SK-N-SH (cell line): ENCODE results near the gene HYPK. TPM values are rescaled to one million over a fixed set of nuclear protein-coding genes. Genes with fewer than 3 reads are reported as not detected.

Source experiments
- CTCF ChIA-PET: fragments of 300-600, 350-600 bp; formaldehyde crosslinking; extraction: SDS; loops from one replicate; lab custom pipeline; 2021; lab: Yijun Ruan, JAX
- POLR2A ChIA-PET: fragments of 350-600 bp; sonication (Branson Sonifier 250); formaldehyde crosslinking; extraction: SDS; loops from one replicate; lab custom pipeline; 2020; ENCODE audit warnings: antibody characterized with exemption, inconsistent platforms; lab: Yijun Ruan, JAX
- DNase-seq: peaks from one replicate; pipeline ENCODE4 v3.0.0; 2012
- H2AFZ ChIP-seq: fragments of 200-600 bp; sonication (generic); 2 replicates; pipeline ENCODE4 v1.8.1; 2016; ENCODE audit warnings: antibody characterized with exemption, mild to moderate bottlenecking, low read depth
- H3F3A ChIP-seq: fragments of 200-600 bp; sonication (generic); replicated peaks from 2 replicates; pipeline ENCODE3; 2016; ENCODE audit warnings: antibody characterized with exemption, mild to moderate bottlenecking; ENCODE audit not compliant: insufficient read depth
- H3K27ac ChIP-seq, 2 experiments: fragments of 200-500 bp in 1 of 2; fragments of 200-600 bp in 1 of 2; sonication (Bioruptor generic) in 1 of 2; sonication (generic), shearing (Covaris generic) in 1 of 2; 2 replicates each; pipeline versions ENCODE4 v1.5.1 to v1.6.1; 2014 to 2016; ENCODE audit warnings: low read depth in 2 of 2, inconsistent platforms in 1 of 2, low read length in 1 of 2, mild to moderate bottlenecking in 1 of 2, mixed read lengths in 1 of 2
- H3K27me3 ChIP-seq: fragments of 200-600 bp; sonication (generic), shearing (Covaris generic); 2 replicates; pipeline ENCODE4 v1.6.1; 2016; ENCODE audit warnings: mixed run types; ENCODE audit not compliant: insufficient read depth
- H3K36me3 ChIP-seq, 2 experiments: fragments of 200-500 bp in 1 of 2; fragments of 200-600 bp in 1 of 2; sonication (Bioruptor generic) in 1 of 2; sonication (generic) in 1 of 2; replicated peaks in 1 of 2; 2 replicates each; pipeline versions ENCODE3 to v1.5.1; 2014 to 2016; ENCODE audit warnings: low read length in 1 of 2, mild to moderate bottlenecking in 1 of 2; ENCODE audit not compliant: insufficient read depth in 2 of 2, control insufficient read depth in 1 of 2
- H3K4me1 ChIP-seq, 2 experiments: fragments of 200-500 bp in 1 of 2; fragments of 200-600 bp in 1 of 2; sonication (Bioruptor generic) in 1 of 2; sonication (generic), shearing (Covaris generic) in 1 of 2; 2 replicates each; pipeline versions ENCODE4 v1.5.1 to v1.6.1; 2014 to 2016; ENCODE audit warnings: low read depth in 1 of 2, low read length in 1 of 2, mixed run types in 1 of 2; ENCODE audit not compliant: insufficient read depth in 2 of 2, control insufficient read depth in 1 of 2
- H3K4me2 ChIP-seq: fragments of 200-600 bp; sonication (generic), shearing (Covaris generic); 2 replicates; pipeline ENCODE4 v1.6.1; 2017; ENCODE audit warnings: mixed run types
- H3K4me3 ChIP-seq, 2 experiments: fragments of 200-500 bp in 1 of 2; fragments of 200-600 bp in 1 of 2; sonication (Bioruptor generic) in 1 of 2; sonication (generic), shearing (Covaris generic) in 1 of 2; 2 replicates each; pipeline versions ENCODE4 v1.5.1 to v1.8.1; 2014 to 2016; ENCODE audit warnings: low read depth in 2 of 2, inconsistent platforms in 1 of 2, low read length in 1 of 2, mild to moderate bottlenecking in 1 of 2, mixed read lengths in 1 of 2, moderate library complexity in 1 of 2
- H3K79me2 ChIP-seq: fragments of 200-600 bp; sonication (generic); 2 replicates; pipeline ENCODE4 v1.8.1; 2017; ENCODE audit warnings: mild to moderate bottlenecking; ENCODE audit not compliant: insufficient read depth
- H3K9ac ChIP-seq: fragments of 200-600 bp; sonication (generic); 2 replicates; pipeline ENCODE4 v1.6.1; 2017; ENCODE audit warnings: mixed run types
- H3K9me2 ChIP-seq: fragments of 200-600 bp; sonication (generic); 2 replicates; pipeline ENCODE4 v1.6.1; 2017; ENCODE audit warnings: mixed run types
- H3K9me3 ChIP-seq: fragments of 200-600 bp; sonication (generic); 2 replicates; pipeline ENCODE4 v1.6.1; 2017; ENCODE audit warnings: mixed run types, mild to moderate bottlenecking, moderate library complexity
- H4K20me1 ChIP-seq: fragments of 200-600 bp; sonication (generic); 2 replicates; pipeline ENCODE4 v1.6.1; 2017; ENCODE audit warnings: mild to moderate bottlenecking, mixed run types; ENCODE audit not compliant: insufficient read depth
- MAX ChIP-seq: IDR thresholded peaks from 2 replicates; pipeline ENCODE4 v1.4.0; 2012; ENCODE audit warnings: low read depth
- NFIC ChIP-seq: IDR thresholded peaks from 2 replicates; pipeline ENCODE4 v1.4.0; 2012; ENCODE audit warnings: borderline replicate concordance
- RCOR1 ChIP-seq: fragments of 150-350 bp; IDR thresholded peaks from 2 replicates; pipeline ENCODE4 v1.6.1; 2017; ENCODE audit warnings: antibody characterized with exemption, low read length
- RFX5 ChIP-seq: IDR thresholded peaks from 2 replicates; pipeline ENCODE4 v1.6.1; 2012; ENCODE audit warnings: mild to moderate bottlenecking, improper control_type of control experiment, low read length
- WGBS: methylation state at CpG from one replicate; pipeline ENCODE4 v1.1.6; 2017; ENCODE audit warnings: low lambda C conversion rate; 5-methylcytosine and 5-hydroxymethylcytosine counted together
- polyA plus RNA-seq, 3 experiments: library from polyadenylated mRNA; depleted of rRNA; stranded (reverse); fragments of >200 nt; gene quantifications; 2 replicates each; pipeline ENCODE4 v1.2.3, GENCODE V29; 2012
- TF ChIP-seq, protein P1 (sequence below): IDR thresholded peaks from 2 replicates; pipeline ENCODE4; 2012
- TF ChIP-seq, protein P2 (sequence below): IDR thresholded peaks from 2 replicates; pipeline ENCODE4 v1.4.0; 2012; ENCODE audit warnings: low read depth, borderline replicate concordance
- TF ChIP-seq, protein P3 (sequence below): fragments of 200-600 bp; sonication (generic); IDR thresholded peaks from 2 replicates; pipeline ENCODE4 v1.6.1; 2017; ENCODE audit warnings: antibody characterized with exemption, mild to moderate bottlenecking, moderate library complexity

Gene HYPK
- polyA plus RNA-seq, 1 of the 3 experiments (the other 2 are of a cell fraction), result 11.5 TPM

- H3K4me3 ChIP-seq, result peak within 1 kb of the TSS; percentile 48 to 57
- peak within 1 kb of the TSS; percentile 69 for H2AFZ ChIP-seq
- peaks cover 0 to 3% of the 10 kb centered on the region in 2 experiments; a peak in 1 of 4 replicates for H3K4me1 ChIP-seq
- TF ChIP-seq MAX, result peak; percentile 3; the same call in 1 of the 2 replicates
- TF ChIP-seq NFIC, result no peak
- peak within 1 kb of the TSS; percentile 75 for H3K4me2 ChIP-seq
- H4K20me1 ChIP-seq, result no peaks in the 10 kb centered on the region
- H3K9ac ChIP-seq, result peak within 1 kb of the TSS; percentile 23; the same call in 1 of the 2 replicates
- ChIA-PET CTCF (interaction anchor here (0.6 to 3.0 kb wide), 9 partner anchors 8 to 690 kb away, joined by 3 to 13 read pairs (median 5); partner anchors contain the start of gene SERF2), POLR2A (interaction anchor here (1.3 kb wide), 1 partner anchor 12 kb away, joined by 3 read pairs; no protein-coding TSS in a partner anchor)
- no peaks in the 10 kb centered on the region for H3K79me2 ChIP-seq
- peak; percentile 61 for DNase-seq
- H3K27ac ChIP-seq, result peak within 1 kb of the TSS in 1 of 2 experiments; percentile 22; a peak in 2 of 4 replicates
- peaks cover 10 to 20% of the 10 kb centered on the region in 2 experiments for H3K36me3 ChIP-seq
- H3K27me3 ChIP-seq, result no peaks in the 10 kb centered on the region
- H3K9me2 ChIP-seq, result no peaks in the 10 kb centered on the region
- 30% methylated on average over 16 of the region's 41 CpGs for WGBS
- H3K9me3 ChIP-seq, result no peaks in the 10 kb centered on the region
- peaks cover 35% of the 10 kb centered on the region for H3F3A ChIP-seq
Observed at GRCh38 chr15:43776718-43777266, 23.6 kb upstream of the HYPK start, which contains the start of gene ELL3. Gene ELL3 (minus strand): TSS chr15:43776966. CDS start chr15:43776901, 65 bp downstream.

DNA sequence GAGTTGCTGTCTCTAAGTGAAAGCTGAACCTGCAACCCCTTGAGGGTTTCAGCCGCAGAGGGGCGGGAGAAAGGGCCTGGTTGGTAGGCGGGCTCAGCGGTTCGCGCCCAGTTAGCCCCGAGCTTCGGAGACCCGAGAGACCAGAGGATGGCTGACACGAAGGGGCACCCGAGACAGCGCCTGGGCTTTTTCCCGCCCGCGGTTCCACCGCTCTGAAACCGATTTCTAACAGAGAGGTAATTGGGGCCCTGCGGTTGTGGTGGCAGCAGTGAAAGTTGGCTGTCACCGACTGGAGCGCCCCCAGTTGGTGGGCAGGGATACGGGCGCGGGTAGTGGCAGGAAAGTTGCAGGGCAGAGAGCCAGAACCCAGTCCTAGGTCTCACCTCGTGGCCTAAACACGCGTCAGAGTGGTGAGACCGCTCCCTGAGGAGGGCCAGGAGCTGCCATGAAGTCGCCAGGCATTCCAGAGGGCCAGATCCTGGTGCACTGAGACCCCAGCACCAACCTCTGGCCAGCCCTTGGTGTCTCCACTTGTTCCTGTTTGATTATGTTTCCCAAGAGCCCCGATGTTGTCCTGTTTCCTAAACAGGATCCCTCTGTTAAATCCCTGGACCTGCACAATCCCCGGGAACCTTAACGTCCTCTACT lies 23.0 kb upstream of the HYPK start:
- Histone ChIP-seq H3K27me3 (no peaks in the 10 kb centered on the region), H3K9ac (peak overlapping the region; percentile 23; the same call in 1 of the 2 replicates), H3K36me3 (peaks cover 4 to 14% of the 10 kb centered on the region in 2 experiments), H4K20me1 (no peaks in the 10 kb centered on the region), H2AFZ (peak overlapping the region; percentile 69), H3K4me3 (peak overlapping the region; percentile 48 to 57), H3K4me2 (peak overlapping the region; percentile 75), H3K79me2 (no peaks in the 10 kb centered on the region), H3K4me1 (peaks cover 0 to 3% of the 10 kb centered on the region in 2 experiments; a peak in 1 of 4 replicates), H3K9me3 (no peaks in the 10 kb centered on the region), H3K27ac (peak overlapping the region in 1 of 2 experiments; percentile 22; a peak in 2 of 4 replicates), H3F3A (peaks cover 30% of the 10 kb centered on the region), H3K9me2 (no peaks in the 10 kb centered on the region)
- 6% methylated on average over 25 of the region's 31 CpGs for WGBS
- TF ChIP-seq NFIC (peak; percentile 56; the same call in 1 of the 2 replicates), RCOR1 (no peak), RFX5 (no peak)
- TF ChIP-seq, protein P1, sequence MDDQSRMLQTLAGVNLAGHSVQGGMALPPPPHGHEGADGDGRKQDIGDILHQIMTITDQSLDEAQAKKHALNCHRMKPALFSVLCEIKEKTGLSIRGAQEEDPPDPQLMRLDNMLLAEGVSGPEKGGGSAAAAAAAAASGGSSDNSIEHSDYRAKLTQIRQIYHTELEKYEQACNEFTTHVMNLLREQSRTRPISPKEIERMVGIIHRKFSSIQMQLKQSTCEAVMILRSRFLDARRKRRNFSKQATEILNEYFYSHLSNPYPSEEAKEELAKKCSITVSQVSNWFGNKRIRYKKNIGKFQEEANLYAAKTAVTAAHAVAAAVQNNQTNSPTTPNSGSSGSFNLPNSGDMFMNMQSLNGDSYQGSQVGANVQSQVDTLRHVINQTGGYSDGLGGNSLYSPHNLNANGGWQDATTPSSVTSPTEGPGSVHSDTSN, result no peak
- TF ChIP-seq, protein P2, sequence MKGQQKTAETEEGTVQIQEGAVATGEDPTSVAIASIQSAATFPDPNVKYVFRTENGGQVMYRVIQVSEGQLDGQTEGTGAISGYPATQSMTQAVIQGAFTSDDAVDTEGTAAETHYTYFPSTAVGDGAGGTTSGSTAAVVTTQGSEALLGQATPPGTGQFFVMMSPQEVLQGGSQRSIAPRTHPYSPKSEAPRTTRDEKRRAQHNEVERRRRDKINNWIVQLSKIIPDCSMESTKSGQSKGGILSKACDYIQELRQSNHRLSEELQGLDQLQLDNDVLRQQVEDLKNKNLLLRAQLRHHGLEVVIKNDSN, result no peak
- TF ChIP-seq, protein P3, sequence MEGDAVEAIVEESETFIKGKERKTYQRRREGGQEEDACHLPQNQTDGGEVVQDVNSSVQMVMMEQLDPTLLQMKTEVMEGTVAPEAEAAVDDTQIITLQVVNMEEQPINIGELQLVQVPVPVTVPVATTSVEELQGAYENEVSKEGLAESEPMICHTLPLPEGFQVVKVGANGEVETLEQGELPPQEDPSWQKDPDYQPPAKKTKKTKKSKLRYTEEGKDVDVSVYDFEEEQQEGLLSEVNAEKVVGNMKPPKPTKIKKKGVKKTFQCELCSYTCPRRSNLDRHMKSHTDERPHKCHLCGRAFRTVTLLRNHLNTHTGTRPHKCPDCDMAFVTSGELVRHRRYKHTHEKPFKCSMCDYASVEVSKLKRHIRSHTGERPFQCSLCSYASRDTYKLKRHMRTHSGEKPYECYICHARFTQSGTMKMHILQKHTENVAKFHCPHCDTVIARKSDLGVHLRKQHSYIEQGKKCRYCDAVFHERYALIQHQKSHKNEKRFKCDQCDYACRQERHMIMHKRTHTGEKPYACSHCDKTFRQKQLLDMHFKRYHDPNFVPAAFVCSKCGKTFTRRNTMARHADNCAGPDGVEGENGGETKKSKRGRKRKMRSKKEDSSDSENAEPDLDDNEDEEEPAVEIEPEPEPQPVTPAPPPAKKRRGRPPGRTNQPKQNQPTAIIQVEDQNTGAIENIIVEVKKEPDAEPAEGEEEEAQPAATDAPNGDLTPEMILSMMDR, result peak; percentile 74
- CTCF ChIA-PET, result interaction anchor here (0.6 to 2.5 kb wide), 8 partner anchors 9 to 343 kb away, joined by 3 to 7 read pairs (median 4); partner anchors contain the start of gene SERF2
- POLR2A ChIA-PET, result interaction anchor here (1.3 kb wide), 1 partner anchor 12 kb away, joined by 3 read pairs; no protein-coding TSS in a partner anchor
- DNase-seq, result peak; percentile 65
